Stomach (tissue), 9 donors: ENCODE measurements around the gene PRKN. TPM values are rescaled to one million over a fixed set of nuclear protein-coding genes. Genes with fewer than 3 reads are reported as not detected.

Source experiments
- DNase-seq, 2 donors: peaks; one replicate each; pipeline versions ENCODE4 v3.0.0 to v3.0.0-alpha.2; 2013 to 2019
- H3K27ac ChIP-seq, 5 donors: fragments of 200-600 bp in 4 of 5; sonication (generic) in 4 of 5; one replicate each; pipeline ENCODE4 v1.5.1; 2013 to 2019; ENCODE audit warnings: mild to moderate bottlenecking in 1 of 5, moderate library complexity in 1 of 5
- H3K27me3 ChIP-seq, 3 donors: fragments of 200-600 bp; sonication (generic); one replicate each; pipeline ENCODE4 v1.5.1; 2017 to 2019; ENCODE audit warnings: mixed run types in 1 of 3
- H3K36me3 ChIP-seq, 4 donors: fragments of 200-600 bp; sonication (generic); 1 replicate in 3 of 4; 2 replicates in 1 of 4; pipeline ENCODE4 v1.5.1; 2016 to 2019
- H3K4me1 ChIP-seq, 4 donors: fragments of 200-600 bp; sonication (generic); one replicate each; pipeline ENCODE4 v1.5.1; 2016 to 2019
- H3K4me3 ChIP-seq, 4 donors: fragments of 200-600 bp; sonication (generic) in 3 of 4; one replicate each; pipeline ENCODE4 v1.5.1; 2016 to 2019; ENCODE audit warnings: mild to moderate bottlenecking in 1 of 4
- H3K9me3 ChIP-seq, 4 donors: fragments of 200-600 bp; sonication (generic); one replicate each; pipeline ENCODE4 v1.5.1; 2016 to 2019
- EP300 ChIP-seq: sonication (generic); formaldehyde crosslinking; IDR thresholded peaks from one replicate; pipeline ENCODE4 v1.6.1; 2017; ENCODE audit warnings: antibody characterized with exemption
- POLR2A ChIP-seq, 4 donors: fragments of 450-650 bp; IDR thresholded peaks; one replicate each; pipeline ENCODE4 v1.6.1; 2016; ENCODE audit warnings: antibody characterized with exemption in 4 of 4, control low read depth in 2 of 4, mild to moderate bottlenecking in 1 of 4, moderate library complexity in 1 of 4
- POLR2AphosphoS5 ChIP-seq, 3 donors: sonication (generic); formaldehyde crosslinking; IDR thresholded peaks; one replicate each; pipeline ENCODE4 v1.6.1; 2016; ENCODE audit warnings: antibody characterized with exemption in 3 of 3
- whole genome bisulfite sequencing, 5 donors: extraction: QIAGEN DNeasy Blood & Tissue Kit in 3 of 5; methylation state at CpG; one replicate each; pipeline versions ENCODE4 v1.1.5 to v1.1.7; 2013 to 2018; 5-methylcytosine and 5-hydroxymethylcytosine counted together
- intact Hi-C: fragments of 100-400 bp; cut with DNase I; formaldehyde crosslinking; loops from one replicate; pipeline ENCODE4 v1.15.1; 2023; ENCODE audit warnings: low total_unique reads
- polyA plus RNA-seq, 3 donors: library from polyadenylated mRNA; stranded (reverse); fragments of 200-250 nt; gene quantifications; one replicate each; pipeline ENCODE4 v1.2.3, GENCODE V29; 2013
- total RNA-seq, 5 donors: library from RNA; depleted of rRNA; stranded (reverse); fragments of >200 nt; gene quantifications; one replicate each; pipeline versions ENCODE4 v1.1.0 to v1.2.3, GENCODE V29; 2014 to 2016
- TF ChIP-seq, protein P1 (sequence below), 7 experiments: fragments of 450-650 bp in 4 of 7; fragments of 200-600 bp in 3 of 7; sonication (generic) in 3 of 7; IDR thresholded peaks; one replicate each; pipeline ENCODE4 v1.5.1; 2016 to 2019; ENCODE audit warnings: antibody characterized with exemption in 7 of 7, control low read depth in 2 of 7, mild to moderate bottlenecking in 1 of 7
- donor health status: healthy with polysubstance abuse.
- donor health status: Bipolar disorder and iron deficiency.
- donor health status: healthy.

Gene PRKN
- total and polyA plus RNA-seq, 8 donors: 0.68 to 19.8 (median 9.5) TPM

DNA sequence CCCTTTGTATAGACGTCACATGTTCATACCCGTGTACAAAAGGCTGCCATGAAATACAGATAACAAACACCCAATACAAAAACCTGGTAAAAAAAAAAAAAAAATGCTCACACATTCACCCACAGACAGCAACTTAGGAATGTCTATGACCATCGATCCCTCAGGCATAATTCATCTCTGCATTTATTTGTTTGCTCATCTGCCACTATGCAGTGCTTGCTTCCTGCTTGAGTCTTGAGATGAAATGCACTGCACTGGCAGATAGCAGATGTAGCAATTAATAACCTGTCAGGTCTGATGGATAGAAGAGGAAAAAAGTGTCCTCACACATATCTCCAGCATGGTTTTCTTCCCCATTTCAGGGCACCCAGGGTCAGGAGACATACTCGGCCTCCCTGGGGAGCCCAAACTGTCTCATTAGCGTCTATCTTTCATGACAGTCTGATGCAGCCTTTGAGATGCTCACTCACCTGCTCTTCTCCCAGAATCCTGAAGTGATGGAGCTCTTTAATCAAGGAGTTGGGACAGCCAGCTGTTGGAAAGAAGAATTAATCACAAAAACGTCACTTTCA lies 1158.6 kb downstream of the PRKN start:
- Histone ChIP-seq H3K36me3 (no peaks in the 10 kb centered on the region), H3K27ac (no peak overlapping the region), H3K4me3 (no peak overlapping the region), H3K4me1 (no peaks in the 10 kb centered on the region), H3K27me3 (no peaks in the 10 kb centered on the region), H3K9me3 (peaks cover 0 to 9% (median 0%) of the 10 kb centered on the region in 4 donors)
- DNase-seq: no peak
- intact Hi-C loops: no loop called here
- TF ChIP-seq POLR2A (IDR thresholded peaks at IDR 0.05): no peak
- no peak for TF ChIP-seq EP300
- TF ChIP-seq, protein P1, sequence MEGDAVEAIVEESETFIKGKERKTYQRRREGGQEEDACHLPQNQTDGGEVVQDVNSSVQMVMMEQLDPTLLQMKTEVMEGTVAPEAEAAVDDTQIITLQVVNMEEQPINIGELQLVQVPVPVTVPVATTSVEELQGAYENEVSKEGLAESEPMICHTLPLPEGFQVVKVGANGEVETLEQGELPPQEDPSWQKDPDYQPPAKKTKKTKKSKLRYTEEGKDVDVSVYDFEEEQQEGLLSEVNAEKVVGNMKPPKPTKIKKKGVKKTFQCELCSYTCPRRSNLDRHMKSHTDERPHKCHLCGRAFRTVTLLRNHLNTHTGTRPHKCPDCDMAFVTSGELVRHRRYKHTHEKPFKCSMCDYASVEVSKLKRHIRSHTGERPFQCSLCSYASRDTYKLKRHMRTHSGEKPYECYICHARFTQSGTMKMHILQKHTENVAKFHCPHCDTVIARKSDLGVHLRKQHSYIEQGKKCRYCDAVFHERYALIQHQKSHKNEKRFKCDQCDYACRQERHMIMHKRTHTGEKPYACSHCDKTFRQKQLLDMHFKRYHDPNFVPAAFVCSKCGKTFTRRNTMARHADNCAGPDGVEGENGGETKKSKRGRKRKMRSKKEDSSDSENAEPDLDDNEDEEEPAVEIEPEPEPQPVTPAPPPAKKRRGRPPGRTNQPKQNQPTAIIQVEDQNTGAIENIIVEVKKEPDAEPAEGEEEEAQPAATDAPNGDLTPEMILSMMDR (IDR thresholded peaks at IDR 0.05): no peak
- no peak for TF ChIP-seq POLR2AphosphoS5 (IDR thresholded peaks at IDR 0.05)
- WGBS, 5 donors: 67 to 90% (median 76%) methylated on average over 6 of the region's 6 CpGs

DNA sequence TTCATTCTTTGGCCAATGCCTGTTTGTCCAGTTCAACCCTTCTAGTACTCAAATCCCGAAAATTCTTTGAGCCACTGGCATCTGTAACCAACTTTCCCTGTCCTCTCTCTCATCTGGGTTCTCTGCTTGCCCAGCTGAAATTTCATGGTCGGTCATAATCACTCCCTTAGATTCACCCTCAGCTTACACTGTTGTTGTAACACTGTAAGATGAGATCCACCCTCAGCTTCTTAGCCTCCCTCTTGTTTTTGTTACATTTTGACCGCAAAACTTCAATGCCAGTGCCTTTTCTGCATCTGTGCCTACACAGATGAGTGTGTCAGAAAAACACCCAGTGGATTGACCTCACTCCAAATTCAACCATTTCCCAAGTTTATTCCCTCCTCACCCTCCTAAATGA lies 1162.6 kb downstream of the PRKN start:
- Histone ChIP-seq H3K36me3 (no peaks in the 10 kb centered on the region), H3K4me1 (no peaks in the 10 kb centered on the region), H3K27ac (no peak overlapping the region), H3K27me3 (no peaks in the 10 kb centered on the region), H3K9me3 (no peaks in the 10 kb centered on the region), H3K4me3 (no peak overlapping the region)
- intact Hi-C loops: no loop called here
- WGBS, 5 donors: 77 to 87% (median 86%) methylated on average over 3 of the region's 3 CpGs
- no peak for DNase-seq
- TF ChIP-seq, protein P1 (IDR thresholded peaks at IDR 0.05): no peak
- TF ChIP-seq POLR2A (IDR thresholded peaks at IDR 0.05) (no peak), EP300 (no peak), POLR2AphosphoS5 (IDR thresholded peaks at IDR 0.05) (no peak)

DNA sequence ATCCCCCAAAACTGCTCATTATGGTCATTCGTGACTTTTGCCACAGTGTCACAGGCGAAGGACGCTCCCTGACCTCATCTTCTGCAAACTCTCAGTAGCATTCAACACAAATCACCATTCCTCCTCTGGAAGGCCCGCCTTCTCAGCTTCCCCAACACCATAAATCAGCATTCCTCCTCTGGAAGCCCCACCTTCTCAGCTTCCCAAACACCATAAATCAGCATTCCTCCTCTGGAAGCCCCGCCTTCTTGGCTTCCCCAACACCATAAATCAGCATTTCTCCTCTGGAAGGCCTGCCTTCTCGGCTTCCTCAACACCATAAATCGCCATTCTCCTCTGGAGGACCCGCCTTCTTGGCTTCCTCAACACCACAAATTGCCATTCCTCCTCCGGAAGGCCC lies 1165.7 kb downstream of the PRKN start:
- no peaks in the 10 kb centered on the region for H3K4me1 ChIP-seq
- TF ChIP-seq EP300: no peak
- H3K27ac ChIP-seq: no peak overlapping the region
- H3K9me3 ChIP-seq: no peaks in the 10 kb centered on the region
- WGBS, 5 donors: 82 to 88% (median 87%) methylated on average over 9 of the region's 9 CpGs
- intact Hi-C loops: no loop called here
- DNase-seq: no peak
- no peaks in the 10 kb centered on the region for H3K27me3 ChIP-seq
- no peaks in the 10 kb centered on the region for H3K36me3 ChIP-seq
- no peak overlapping the region for H3K4me3 ChIP-seq

DNA sequence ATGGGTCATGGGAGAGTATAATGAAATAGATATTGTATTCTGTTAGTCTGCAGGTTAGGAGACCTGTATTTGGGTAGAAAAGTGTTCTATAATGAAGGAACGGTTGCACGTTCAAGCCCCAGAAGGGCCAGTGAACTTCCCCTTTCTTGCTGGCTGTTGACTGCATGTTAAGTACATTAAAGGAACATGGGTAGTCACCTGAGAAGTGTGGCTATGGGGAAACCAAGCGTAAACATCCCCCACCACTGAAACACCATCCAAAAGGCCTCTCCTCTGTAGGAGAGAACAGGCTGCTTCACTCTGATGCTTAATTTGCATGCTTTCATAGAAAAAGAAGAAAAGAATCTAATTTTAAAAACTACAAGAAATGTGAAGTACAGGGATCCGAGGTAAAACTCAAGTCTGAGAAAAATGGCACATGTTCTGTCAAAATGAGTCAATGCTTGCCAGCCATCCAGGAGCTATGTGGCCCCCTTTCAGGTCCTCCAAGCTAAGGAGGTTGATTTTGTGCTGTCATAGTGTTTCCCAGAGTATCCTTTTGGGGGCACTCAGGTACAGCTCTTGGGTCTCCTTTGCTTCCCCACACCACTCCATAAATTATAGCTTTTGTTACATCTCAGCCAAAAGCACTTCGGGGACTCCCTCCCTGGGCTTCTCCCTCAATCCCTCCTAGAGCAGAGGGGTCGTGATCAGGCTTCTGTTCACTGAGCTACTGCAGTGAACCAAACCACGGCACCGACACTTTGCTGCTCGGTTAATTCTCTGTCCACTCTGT lies 1170.0 kb downstream of the PRKN start:
- peaks cover 0 to 29% (median 15%) of the 10 kb centered on the region in 4 donors for H3K9me3 ChIP-seq
- H3K27me3 ChIP-seq: no peaks in the 10 kb centered on the region
- no peak overlapping the region for H3K27ac ChIP-seq
- H3K4me1 ChIP-seq: no peaks in the 10 kb centered on the region
- H3K4me3 ChIP-seq: no peak overlapping the region
- H3K36me3 ChIP-seq: no peaks in the 10 kb centered on the region
- DNase-seq: no peak
- intact Hi-C loops: no loop called here
- TF ChIP-seq, protein P1 (IDR thresholded peaks at IDR 0.05): no peak
- no peak for TF ChIP-seq EP300
- TF ChIP-seq POLR2AphosphoS5 (IDR thresholded peaks at IDR 0.05): no peak
- no peak for TF ChIP-seq POLR2A (IDR thresholded peaks at IDR 0.05)
- 69 to 81% (median 75%) methylated on average over 9 of the region's 9 CpGs for WGBS, 5 donors

DNA sequence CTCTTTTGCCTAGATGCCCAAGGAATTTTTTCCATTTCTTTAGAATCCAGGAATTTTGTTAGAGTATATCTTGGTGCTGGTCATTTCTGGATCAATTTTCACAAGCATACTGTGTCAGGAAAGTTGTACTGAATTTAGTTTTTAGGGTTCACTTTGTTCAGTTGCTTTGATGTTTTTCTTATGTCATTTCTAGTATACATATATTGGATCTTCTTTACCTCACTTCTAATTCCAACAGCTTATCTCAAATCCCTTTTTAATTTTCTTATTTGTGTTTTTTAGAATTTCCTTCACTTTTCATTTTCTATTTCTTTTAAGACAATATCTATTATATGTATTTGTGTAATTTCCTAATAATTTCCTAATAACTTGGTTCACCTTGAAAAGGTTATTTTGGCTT lies 1172.7 kb downstream of the PRKN start:
- Histone ChIP-seq H3K27ac (no peak overlapping the region), H3K4me1 (no peaks in the 10 kb centered on the region), H3K27me3 (no peaks in the 10 kb centered on the region), H3K36me3 (no peaks in the 10 kb centered on the region), H3K4me3 (no peak overlapping the region), H3K9me3 (peaks cover 0 to 35% (median 15%) of the 10 kb centered on the region in 4 donors)
- no peak for DNase-seq
- intact Hi-C loops: no loop called here
- no peak for TF ChIP-seq EP300
- TF ChIP-seq POLR2AphosphoS5 (IDR thresholded peaks at IDR 0.05): no peak
- TF ChIP-seq, protein P1 (IDR thresholded peaks at IDR 0.05): no peak
- no peak for TF ChIP-seq POLR2A (IDR thresholded peaks at IDR 0.05)
